Breast epithelium (tissue), 4 donors: ENCODE results near the gene RWDD4. TPM values are rescaled to one million over a fixed set of nuclear protein-coding genes. Genes with fewer than 3 reads are reported as not detected.

Source experiments
- DNase-seq, 2 donors: peaks; one replicate each; pipeline ENCODE4 v3.0.0-alpha.2; 2019; ENCODE audit warnings: low spot score in 2 of 2
- H3K27ac ChIP-seq, 2 donors: fragments of 200-600 bp; sonication (generic) in 1 of 2; one replicate each; pipeline ENCODE4 v1.5.1; 2016 to 2019; ENCODE audit warnings: mild to moderate bottlenecking in 1 of 2
- H3K27me3 ChIP-seq, 2 donors: fragments of 200-600 bp; sonication (generic) in 1 of 2; one replicate each; pipeline versions ENCODE4 v1.5.1 to v1.6.0; 2017 to 2019; ENCODE audit warnings: control low read depth in 1 of 2, mild to moderate bottlenecking in 1 of 2
- H3K36me3 ChIP-seq: fragments of 200-600 bp; one replicate; pipeline ENCODE4 v1.5.1; 2019
- H3K4me1 ChIP-seq, 2 donors: fragments of 200-600 bp; sonication (generic); one replicate each; pipeline ENCODE4 v1.5.1; 2016 to 2019; ENCODE audit warnings: control low read depth in 1 of 2
- H3K4me3 ChIP-seq, 3 donors: fragments of 200-600 bp; sonication (generic); 1 replicate in 2 of 3; 2 replicates in 1 of 3; pipeline ENCODE4 v1.5.1; 2016 to 2019; ENCODE audit warnings: mild to moderate bottlenecking in 3 of 3, moderate library complexity in 2 of 3
- H3K9me3 ChIP-seq, 2 donors: fragments of 200-600 bp; sonication (generic) in 1 of 2; one replicate each; pipeline ENCODE4 v1.5.1; 2016 to 2019; ENCODE audit warnings: control low read depth in 1 of 2
- CTCF ChIP-seq, 3 donors: fragments of 450-650 bp; IDR thresholded peaks; one replicate each; pipeline ENCODE4 v1.5.1; 2016 to 2017; ENCODE audit warnings: antibody characterized with exemption in 3 of 3, mild to moderate bottlenecking in 3 of 3, moderate library complexity in 3 of 3
- POLR2A ChIP-seq: fragments of 450-650 bp; IDR thresholded peaks from one replicate; pipeline ENCODE4 v1.6.1; 2016; ENCODE audit warnings: antibody characterized with exemption, mild to moderate bottlenecking, moderate library complexity
- POLR2AphosphoS5 ChIP-seq, 3 donors: sonication (generic); formaldehyde crosslinking; IDR thresholded peaks; one replicate each; pipeline ENCODE4 v1.6.1; 2017; ENCODE audit warnings: antibody characterized with exemption in 3 of 3
- intact Hi-C: fragments of 100-400 bp; cut with DNase I; formaldehyde crosslinking; loops from one replicate; pipeline ENCODE4 v1.15.1; 2023; ENCODE audit warnings: low total_unique reads
- total RNA-seq, 3 donors: library from RNA; depleted of rRNA; stranded (reverse); fragments of >200 nt; gene quantifications; one replicate each; pipeline ENCODE4 v1.1.0, GENCODE V29; 2016

The RWDD4 gene
- total RNA-seq, 3 donors from 2014 or later, result 19.3 to 27.2 (median 20.8) TPM

- Histone ChIP-seq H3K9me3 (no peaks in the 10 kb centered on the region), H3K27me3 (no peaks in the 10 kb centered on the region), H3K4me3 (no peak overlapping the region), H3K27ac (no peak overlapping the region), H3K4me1 (no peaks in the 10 kb centered on the region), H3K36me3 (no peaks in the 10 kb centered on the region)
- intact Hi-C loops, result no loop called here
- TF ChIP-seq CTCF (IDR thresholded peaks at IDR 0.05) (no peak), POLR2AphosphoS5 (IDR thresholded peaks at IDR 0.05) (no peak), POLR2A (no peak)
- DNase-seq, result no peak
Observed at GRCh38 chr4:183637461-183637860, 21.5 kb downstream of the RWDD4 start.

GRCh38 chr4:183636923-183637322 is 22.1 kb downstream of the RWDD4 start:
- DNase-seq, result no peak
- peak overlapping the region; percentile 3 to 65 for H3K27ac ChIP-seq

GRCh38 chr4:183636503-183636902 is 22.5 kb downstream of the RWDD4 start:
- no peak for DNase-seq
- intact Hi-C loops, result no loop called here
- Histone ChIP-seq H3K4me3 (peak overlapping the region in 2 of 3 donors; percentile 27 to 29), H3K27me3 (no peaks in the 10 kb centered on the region), H3K27ac (peak overlapping the region; percentile 3 to 65), H3K4me1 (no peaks in the 10 kb centered on the region), H3K36me3 (no peaks in the 10 kb centered on the region), H3K9me3 (no peaks in the 10 kb centered on the region)
- TF ChIP-seq POLR2AphosphoS5 (IDR thresholded peaks at IDR 0.05), result no peak
- TF ChIP-seq POLR2A, result no peak
- TF ChIP-seq CTCF (IDR thresholded peaks at IDR 0.05), result no peak

More at GRCh38 chr4:183636923-183637322, 22.1 kb downstream of the RWDD4 start:
- no peaks in the 10 kb centered on the region for H3K27me3 ChIP-seq
- no peaks in the 10 kb centered on the region for H3K4me1 ChIP-seq
- H3K9me3 ChIP-seq, result no peaks in the 10 kb centered on the region
- peak overlapping the region in 2 of 3 donors; percentile 27 to 29 for H3K4me3 ChIP-seq
- intact Hi-C loops, result no loop called here
- TF ChIP-seq POLR2AphosphoS5 (IDR thresholded peaks at IDR 0.05) (no peak), POLR2A (no peak), CTCF (IDR thresholded peaks at IDR 0.05) (no peak)
- H3K36me3 ChIP-seq, result no peaks in the 10 kb centered on the region

- intact Hi-C loops, result no loop called here
- no peaks in the 10 kb centered on the region for H3K9me3 ChIP-seq
- no peak for DNase-seq
- peak overlapping the region; percentile 3 to 65 for H3K27ac ChIP-seq
- peak overlapping the region in 1 of 3 donors; percentile 1 for H3K4me3 ChIP-seq
- H3K4me1 ChIP-seq, result no peaks in the 10 kb centered on the region
- TF ChIP-seq POLR2A (no peak), POLR2AphosphoS5 (IDR thresholded peaks at IDR 0.05) (no peak), CTCF (IDR thresholded peaks at IDR 0.05) (no peak)
- H3K36me3 ChIP-seq, result no peaks in the 10 kb centered on the region
- H3K27me3 ChIP-seq, result no peaks in the 10 kb centered on the region
Observed at GRCh38 chr4:183635741-183636140, 23.2 kb downstream of the RWDD4 start.

- H3K4me1 ChIP-seq, result no peaks in the 10 kb centered on the region
- H3K36me3 ChIP-seq, result no peaks in the 10 kb centered on the region
- intact Hi-C loops, result no loop called here
- H3K4me3 ChIP-seq, result peak overlapping the region in 1 of 3 donors; percentile 1
- H3K27me3 ChIP-seq, result no peaks in the 10 kb centered on the region
- DNase-seq, result no peak
- TF ChIP-seq CTCF (IDR thresholded peaks at IDR 0.05), result no peak
- TF ChIP-seq POLR2A, result no peak
- TF ChIP-seq POLR2AphosphoS5 (IDR thresholded peaks at IDR 0.05), result no peak
- no peaks in the 10 kb centered on the region for H3K9me3 ChIP-seq
- H3K27ac ChIP-seq, result no peak overlapping the region
Observed at GRCh38 chr4:183635321-183635720, 23.7 kb downstream of the RWDD4 start.
